ENCODE results near the gene RBBP7.

Gene RBBP7

GRCh38 chrX:16903274-16904022 is 33.3 kb upstream of the RBBP7 start:
- no peak for DNase-seq (ENCODE audit: low spot score)
- TF ChIP-seq, protein P1, sequence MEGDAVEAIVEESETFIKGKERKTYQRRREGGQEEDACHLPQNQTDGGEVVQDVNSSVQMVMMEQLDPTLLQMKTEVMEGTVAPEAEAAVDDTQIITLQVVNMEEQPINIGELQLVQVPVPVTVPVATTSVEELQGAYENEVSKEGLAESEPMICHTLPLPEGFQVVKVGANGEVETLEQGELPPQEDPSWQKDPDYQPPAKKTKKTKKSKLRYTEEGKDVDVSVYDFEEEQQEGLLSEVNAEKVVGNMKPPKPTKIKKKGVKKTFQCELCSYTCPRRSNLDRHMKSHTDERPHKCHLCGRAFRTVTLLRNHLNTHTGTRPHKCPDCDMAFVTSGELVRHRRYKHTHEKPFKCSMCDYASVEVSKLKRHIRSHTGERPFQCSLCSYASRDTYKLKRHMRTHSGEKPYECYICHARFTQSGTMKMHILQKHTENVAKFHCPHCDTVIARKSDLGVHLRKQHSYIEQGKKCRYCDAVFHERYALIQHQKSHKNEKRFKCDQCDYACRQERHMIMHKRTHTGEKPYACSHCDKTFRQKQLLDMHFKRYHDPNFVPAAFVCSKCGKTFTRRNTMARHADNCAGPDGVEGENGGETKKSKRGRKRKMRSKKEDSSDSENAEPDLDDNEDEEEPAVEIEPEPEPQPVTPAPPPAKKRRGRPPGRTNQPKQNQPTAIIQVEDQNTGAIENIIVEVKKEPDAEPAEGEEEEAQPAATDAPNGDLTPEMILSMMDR (IDR thresholded peaks at IDR 0.05; ENCODE audit: borderline replicate concordance, control extremely low read depth, extremely low read depth, insufficient read depth, missing control alignments), result no peak
- in situ Hi-C loops (cut with MboI; ENCODE audit: low sequenced_read_pairs, unreplicated experiment), result no loop called here

- in situ Hi-C loops (cut with MboI; ENCODE audit: low sequenced_read_pairs, unreplicated experiment), result no loop called here
Measured at GRCh38 chrX:16897445-16897844, 27.3 kb upstream of the RBBP7 start.

GRCh38 chrX:16892504-16893362 is 22.6 kb upstream of the RBBP7 start:
- in situ Hi-C loops (cut with MboI; ENCODE audit: low sequenced_read_pairs, unreplicated experiment), result no loop called here
- TF ChIP-seq, protein P1 (IDR thresholded peaks at IDR 0.05; ENCODE audit: borderline replicate concordance, control extremely low read depth, extremely low read depth, insufficient read depth, missing control alignments), result peak; percentile 85
- DNase-seq (ENCODE audit: low spot score), result peak; percentile 67

More at GRCh38 chrX:16897445-16897844, 27.3 kb upstream of the RBBP7 start:
- TF ChIP-seq, protein P1 (IDR thresholded peaks at IDR 0.05; ENCODE audit: borderline replicate concordance, control extremely low read depth, extremely low read depth, insufficient read depth, missing control alignments), result no peak
- DNase-seq (ENCODE audit: low spot score), result no peak

GRCh38 chrX:16885628-16886027 is 15.5 kb upstream of the RBBP7 start:
- DNase-seq (ENCODE audit: low spot score), result no peak
- TF ChIP-seq, protein P1 (IDR thresholded peaks at IDR 0.05; ENCODE audit: borderline replicate concordance, control extremely low read depth, extremely low read depth, insufficient read depth, missing control alignments), result no peak
- in situ Hi-C loops (cut with MboI; ENCODE audit: low sequenced_read_pairs, unreplicated experiment), result loop anchor here (10.0 kb wide), 1 partner anchor 159 kb away; no protein-coding TSS in a partner anchor

- in situ Hi-C loops (cut with MboI; ENCODE audit: low sequenced_read_pairs, unreplicated experiment), result loop anchor here (10.0 kb wide), 1 partner anchor 161 kb away; no protein-coding TSS in a partner anchor
- TF ChIP-seq, protein P1 (IDR thresholded peaks at IDR 0.05; ENCODE audit: borderline replicate concordance, control extremely low read depth, extremely low read depth, insufficient read depth, missing control alignments), result no peak
- DNase-seq (ENCODE audit: low spot score), result no peak
Measured at GRCh38 chrX:16883487-16883804, 13.3 kb upstream of the RBBP7 start.

DNA sequence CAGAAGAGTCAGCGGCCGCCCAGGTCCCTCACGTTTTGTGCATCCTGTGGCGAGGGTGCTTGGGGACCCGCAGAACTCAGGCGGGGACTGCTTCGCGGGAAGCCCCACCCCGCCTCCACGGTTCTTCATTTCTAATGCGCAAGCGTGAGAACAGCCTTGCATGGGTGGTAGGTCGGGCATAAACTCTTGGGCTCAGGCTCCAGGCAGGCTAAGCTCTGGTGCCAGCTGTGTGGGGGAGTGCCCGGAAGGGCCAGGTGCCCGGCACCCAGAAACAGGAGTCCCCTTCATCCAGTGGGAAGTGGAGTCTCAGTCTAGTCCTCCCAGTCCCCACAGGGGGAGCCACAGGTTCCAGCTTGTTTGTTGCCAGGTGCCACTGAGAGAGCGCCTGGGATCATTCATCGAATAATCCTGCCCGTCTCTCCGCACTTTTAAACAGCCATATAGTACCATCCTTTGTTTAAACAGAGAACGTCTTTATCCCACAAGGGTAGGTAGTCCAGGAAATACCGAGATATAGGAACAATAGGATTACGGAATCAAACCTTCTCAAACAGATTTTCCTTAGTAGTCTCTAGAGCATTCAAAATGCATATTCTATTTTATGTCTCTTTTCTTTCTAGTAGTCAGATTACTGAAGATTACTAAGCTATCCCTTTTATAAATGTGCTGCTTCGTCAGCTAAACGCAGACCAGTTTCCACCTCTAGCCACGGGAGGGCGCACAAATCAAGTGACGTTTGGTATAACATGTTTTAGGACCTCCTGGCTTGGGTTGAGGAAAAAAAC is 12.7 kb upstream of the RBBP7 start:
- TF ChIP-seq, protein P1 (IDR thresholded peaks at IDR 0.05; ENCODE audit: borderline replicate concordance, control extremely low read depth, extremely low read depth, insufficient read depth, missing control alignments), result peak; percentile 61
- DNase-seq (ENCODE audit: low spot score), result peak; percentile 59
- in situ Hi-C loops (cut with MboI; ENCODE audit: low sequenced_read_pairs, unreplicated experiment), result loop anchor here (10.0 kb wide), 1 partner anchor 162 kb away; no protein-coding TSS in a partner anchor

Measured in GM13976 (cell line).